HCT116 (cell line): ENCODE results near the gene RPRD1B. TPM values are rescaled to one million over a fixed set of nuclear protein-coding genes. Genes with fewer than 3 reads are reported as not detected.
"Not testable (repeated sequence)": the region's sequence is repeated elsewhere in the genome, so short reads cannot be mapped to it uniquely, and the experiment has no call there.

ENCODE experiments used
- ATAC-seq: fragments of 200-7000 bp; cut with Tn5 transposase; 2 replicates; pipeline ENCODE4 v1.9.1; 2020; ENCODE audit warnings: mild to moderate bottlenecking, moderate library complexity
- BruUV-seq: library from RNA; stranded (reverse); fragments of 400-500 nt; replicated peaks from 2 replicates; lab custom pipeline; 2021; lab: Mats Ljungman, UMichigan
- CTCF ChIA-PET: fragments of 300-600 bp; sonication (Branson Sonifier 250); formaldehyde crosslinking; loops from one replicate; lab custom pipeline; 2021; ENCODE audit warnings: antibody characterized with exemption; lab: Charles Lee
- POLR2A ChIA-PET: fragments of 300-600, 350-600 bp; sonication (Branson Sonifier 250); formaldehyde crosslinking; loops from one replicate; lab custom pipeline; 2021; ENCODE audit warnings: antibody characterized with exemption; lab: Charles Lee
- RAD21 ChIA-PET, 2 experiments: fragments of 300-600 bp; sonication (Branson Sonifier 250); formaldehyde crosslinking; loops; one replicate each; lab custom pipeline; 2023; ENCODE audit warnings: low total read pairs in 2 of 2; ENCODE audit not compliant: uncharacterized antibody in 2 of 2, unreplicated experiment in 2 of 2, low non-redundant PET in 1 of 2; lab: Charles Lee
- DNase-seq: peaks from one replicate; pipeline ENCODE4 v3.0.0-alpha.2; 2010; ENCODE audit warnings: low read depth, low spot score
- H2AFZ ChIP-seq: fragments of 200-600 bp; shearing (Covaris generic), sonication (generic); 2 replicates; pipeline ENCODE4 v1.6.1; 2017; ENCODE audit warnings: low read depth, mixed run types, mixed read lengths, antibody characterized with exemption, low read length; ENCODE audit not compliant: poor library complexity, severe bottlenecking
- H3K27ac ChIP-seq: 2 replicates; pipeline ENCODE4 v1.5.1; 2012; ENCODE audit warnings: low read depth, low read length
- H3K27me3 ChIP-seq: fragments of 200-600 bp; sonication (generic); 2 replicates; pipeline ENCODE4 v1.6.1; 2016; ENCODE audit warnings: mixed run types, low read length, mixed read lengths; ENCODE audit not compliant: insufficient read depth
- H3K36me3 ChIP-seq, 2 experiments: fragments of 200-500 bp in 1 of 2; fragments of 200-600 bp in 1 of 2; sonication (Bioruptor generic) in 1 of 2; sonication (generic) in 1 of 2; 2 replicates each; pipeline versions ENCODE4 v1.5.1 to v1.6.1; 2014 to 2016; ENCODE audit warnings: low read length in 2 of 2, inconsistent platforms in 1 of 2, mixed read lengths in 1 of 2, mixed run types in 1 of 2; ENCODE audit not compliant: insufficient read depth in 2 of 2, control insufficient read depth in 1 of 2
- H3K4me1 ChIP-seq, 2 experiments: fragments of 200-600 bp in 1 of 2; sonication (generic) in 1 of 2; 2 replicates each; pipeline versions ENCODE4 v1.5.1 to v1.6.1; 2012 to 2017; ENCODE audit warnings: low read length in 2 of 2, inconsistent platforms in 1 of 2, mild to moderate bottlenecking in 1 of 2, mixed read lengths in 1 of 2, mixed run types in 1 of 2, moderate library complexity in 1 of 2; ENCODE audit not compliant: insufficient read depth in 2 of 2, control insufficient read depth in 1 of 2
- H3K4me2 ChIP-seq: fragments of 200-600 bp; sonication (generic); 2 replicates; pipeline ENCODE4 v1.6.1; 2017; ENCODE audit warnings: mixed run types, low read length, mixed read lengths
- H3K4me3 ChIP-seq, 2 experiments: fragments of 200-600 bp in 1 of 2; sonication (generic) in 1 of 2; replicated peaks in 1 of 2; 2 replicates each; pipeline ENCODE4 v1.5.1; 2011 to 2016; ENCODE audit warnings: low read length in 2 of 2, control low read depth in 1 of 2, low read depth in 1 of 2, mild to moderate bottlenecking in 1 of 2, mixed read lengths in 1 of 2, mixed run types in 1 of 2
- H3K79me2 ChIP-seq: fragments of 200-600 bp; sonication (generic); 2 replicates; pipeline ENCODE4 v1.6.1; 2017; ENCODE audit warnings: mild to moderate bottlenecking, mixed run types, low read length, moderate library complexity, mixed read lengths; ENCODE audit not compliant: insufficient read depth
- H3K9ac ChIP-seq: fragments of 200-600 bp; sonication (generic); 2 replicates; pipeline ENCODE4 v1.6.1; 2016; ENCODE audit warnings: low read length, mixed read lengths
- H3K9me2 ChIP-seq: fragments of 200-600 bp; sonication (generic), shearing (Covaris generic); 2 replicates; pipeline ENCODE4 v1.6.1; 2017; ENCODE audit warnings: mixed run types, mild to moderate bottlenecking, moderate library complexity; ENCODE audit not compliant: insufficient read depth
- H3K9me3 ChIP-seq, 2 experiments: fragments of 200-500 bp in 1 of 2; fragments of 200-600 bp in 1 of 2; sonication (Bioruptor generic) in 1 of 2; sonication (generic) in 1 of 2; 2 replicates each; pipeline ENCODE4 v1.6.1; 2014 to 2017; ENCODE audit warnings: low read length in 2 of 2, mixed read lengths in 2 of 2, inconsistent platforms in 1 of 2, low read depth in 1 of 2, mild to moderate bottlenecking in 1 of 2, mixed run types in 1 of 2, moderate library complexity in 1 of 2; ENCODE audit not compliant: control insufficient read depth in 1 of 2, insufficient read depth in 1 of 2
- H4K20me1 ChIP-seq: fragments of 200-600 bp; sonication (generic), shearing (Covaris generic); 2 replicates; pipeline ENCODE4 v1.6.1; 2017; ENCODE audit warnings: mixed run types, mild to moderate bottlenecking, moderate library complexity; ENCODE audit not compliant: insufficient read depth
- CEBPB ChIP-seq: IDR thresholded peaks from 2 replicates; pipeline ENCODE4 v1.6.1; 2012; ENCODE audit warnings: low read depth
- CTCF ChIP-seq, 3 experiments: fragments of 200-600 bp in 1 of 3; sonication (generic) in 1 of 3; IDR thresholded peaks in 2 of 3; conservative IDR thresholded peaks in 1 of 3; 2 replicates each; pipeline ENCODE4 v1.5.1; 2012 to 2017; ENCODE audit warnings: low read depth in 2 of 3, low read length in 2 of 3, antibody characterized with exemption in 1 of 3, borderline replicate concordance in 1 of 3, control low read depth in 1 of 3, mild to moderate bottlenecking in 1 of 3, mixed read lengths in 1 of 3, mixed run types in 1 of 3, moderate library complexity in 1 of 3; ENCODE audit not compliant: insufficient read depth in 1 of 3
- EGR1 ChIP-seq: IDR thresholded peaks from 2 replicates; pipeline ENCODE4 v1.6.1; 2012; ENCODE audit warnings: low read depth
- EZH2 ChIP-seq: fragments of 200-600 bp; sonication (generic); IDR thresholded peaks from 2 replicates; pipeline ENCODE4 v1.6.1; 2017; ENCODE audit warnings: antibody characterized with exemption, mixed run types
- RAD21 ChIP-seq: IDR thresholded peaks from 2 replicates; pipeline ENCODE4 v1.6.1; 2012; ENCODE audit warnings: low read depth, mild to moderate bottlenecking
- SRF ChIP-seq: IDR thresholded peaks from 2 replicates; pipeline ENCODE4 v1.6.1; 2012; ENCODE audit warnings: low read depth
- intact Hi-C: fragments of 100-400 bp; cut with micrococcal nuclease; formaldehyde crosslinking; loops from 2 replicates; pipeline ENCODE4 v1.10.0; 2022
- total RNA-seq: library from RNA; stranded (reverse); gene quantifications from one replicate; pipeline ENCODE4 v1.2.1, GENCODE V29; 2021; ENCODE audit not compliant: unreplicated experiment

RPRD1B gene
- total RNA-seq, 1 experiment from 2014 or later, result 30.7 TPM

- no peak for TF ChIP-seq CTCF (IDR thresholded peaks at IDR 0.05 in 2 of 3, conservative IDR thresholded peaks at IDR 0.05 in 1 of 3; ENCODE audit: borderline replicate concordance in 1 of 3, insufficient read depth in 1 of 3, low read depth in 2 of 3, low read length in 2 of 3)
- TF ChIP-seq EZH2, result no peak
- TF ChIP-seq SRF, result no peak
Measured at GRCh38 chr20:38007526-38007925, 26.0 kb upstream of the RPRD1B start (continued).

GRCh38 chr20:38008233-38008944, 25.2 kb upstream of the RPRD1B start:
- no peak for ATAC-seq
- H3K4me2 ChIP-seq, result no peak overlapping the region
- H3K27me3 ChIP-seq, result no peaks in the 10 kb centered on the region
- no peak overlapping the region for H2AFZ ChIP-seq
- CTCF ChIA-PET, result no interaction called here
- RAD21 ChIA-PET, result no interaction called here
- intact Hi-C loops, result no loop called here
- H3K79me2 ChIP-seq, result peaks cover 82% of the 10 kb centered on the region
- POLR2A ChIA-PET, result no interaction called here
- H3K36me3 ChIP-seq, result peaks cover 17 to 38% of the 10 kb centered on the region in 2 experiments
- H3K9me2 ChIP-seq, result no peaks in the 10 kb centered on the region
- TF ChIP-seq SRF, result no peak
- TF ChIP-seq EGR1, result no peak
- TF ChIP-seq CEBPB, result no peak
- no peak for TF ChIP-seq RAD21
- no peak overlapping the region for H3K4me3 ChIP-seq
- no peaks in the 10 kb centered on the region for H3K9me3 ChIP-seq
- no peak overlapping the region for H3K9ac ChIP-seq
- H3K4me1 ChIP-seq, result no peaks in the 10 kb centered on the region
- no TSS peak for BruUV-seq
- H4K20me1 ChIP-seq, result peaks cover 9% of the 10 kb centered on the region
- no peak overlapping the region for H3K27ac ChIP-seq
- no peak for DNase-seq

- ATAC-seq, H4K20me1 ChIP-seq, H3K27me3 ChIP-seq, POLR2A ChIA-PET, RAD21 ChIA-PET, H2AFZ ChIP-seq, BruUV-seq, H3K9me2 ChIP-seq, intact Hi-C loops, H3K4me1 ChIP-seq, H3K27ac ChIP-seq, DNase-seq, H3K4me3 ChIP-seq, H3K9me3 ChIP-seq, H3K4me2 ChIP-seq, CTCF ChIA-PET, H3K9ac ChIP-seq: not testable (repeated sequence)
- Histone ChIP-seq H3K79me2 (peaks cover 86% of the 10 kb centered on the region), H3K36me3 (peaks cover 17 to 37% of the 10 kb centered on the region in 2 experiments; a peak in 3 of 4 replicates)
Measured at GRCh38 chr20:38009416-38009815, 24.1 kb upstream of the RPRD1B start.
